ENCODE measurements around the gene CD300LG.
A peak's percentile ranks its signal among the peaks of the same experiment; 100 is the strongest.

The CD300LG gene

GRCh38 chr17:43877451-43878155 lies 30.6 kb downstream of the CD300LG start:
- DNase-seq (ENCODE audit: extremely low spot score) = no peak
- TF ChIP-seq PKNOX1 (IDR thresholded peaks at IDR 0.05) = no peak
- ChIA-PET CTCF (interaction anchor here (0.6 to 2.4 kb wide), 16 partner anchors 12 to 184 kb away, joined by 3 to 10 read pairs (median 5); partner anchors contain the start of genes CD300LG and DUSP3), POLR2A (interaction anchor here (1.3 to 1.5 kb wide), 2 partner anchors 34 to 60 kb away, joined by 4 to 5 read pairs; no protein-coding TSS in a partner anchor)

- TF ChIP-seq FOXA1 (IDR thresholded peaks at IDR 0.05) = no peak
- peak; percentile 93; the same call in 1 of the 2 replicates for TF ChIP-seq HDGF (IDR thresholded peaks at IDR 0.05; ENCODE audit: borderline replicate concordance)
- CTCF ChIA-PET = interaction anchor here (0.6 to 2.4 kb wide), 18 partner anchors 11 to 155 kb away, joined by 3 to 10 read pairs (median 4); partner anchors contain the start of genes CD300LG and DUSP3
- POLR2A ChIA-PET = interaction anchor here (1.3 to 1.5 kb wide), 2 partner anchors 33 to 60 kb away, joined by 4 to 5 read pairs; no protein-coding TSS in a partner anchor
- peak; percentile 91 for DNase-seq (ENCODE audit: extremely low spot score)
Measured at GRCh38 chr17:43878260-43879175, 31.5 kb downstream of the CD300LG start.

- DNase-seq (ENCODE audit: extremely low spot score) = no peak
- CTCF ChIA-PET = interaction anchor here (0.8 to 1.4 kb wide), 7 partner anchors 9 to 115 kb away, joined by 3 to 9 read pairs (median 7); partner anchors contain the start of gene CD300LG
- no peak for TF ChIP-seq NFRKB (IDR thresholded peaks at IDR 0.05)
- TF ChIP-seq TARDBP (IDR thresholded peaks at IDR 0.05) = no peak
- no peak for TF ChIP-seq FOXK2 (IDR thresholded peaks at IDR 0.05)
- no peak for TF ChIP-seq SUZ12 (IDR thresholded peaks at IDR 0.05)
- no peak for TF ChIP-seq PKNOX1 (IDR thresholded peaks at IDR 0.05)
- no peak for TF ChIP-seq SP1 (IDR thresholded peaks at IDR 0.05)
- TF ChIP-seq BHLHE40 (IDR thresholded peaks at IDR 0.05; ENCODE audit: borderline replicate concordance) = no peak
- TF ChIP-seq ARNT (IDR thresholded peaks at IDR 0.05) = no peak
- TF ChIP-seq FOXA1 (IDR thresholded peaks at IDR 0.05) = no peak
- TF ChIP-seq CTBP1 (IDR thresholded peaks at IDR 0.05; ENCODE audit: borderline replicate concordance) = no peak
- no peak for TF ChIP-seq HDGF (IDR thresholded peaks at IDR 0.05; ENCODE audit: borderline replicate concordance)
- no peak for TF ChIP-seq FOXM1 (IDR thresholded peaks at IDR 0.05; ENCODE audit: borderline replicate concordance)
- TF ChIP-seq ELF4 (IDR thresholded peaks at IDR 0.05) = no peak
- no peak for TF ChIP-seq LEF1 (IDR thresholded peaks at IDR 0.05; ENCODE audit: borderline replicate concordance)
- TF ChIP-seq L3MBTL2 (conservative IDR thresholded peaks at IDR 0.05) = no peak
- no peak for TF ChIP-seq ZNF384 (IDR thresholded peaks at IDR 0.05)
- POLR2A ChIA-PET = interaction anchor here (1.2 to 1.3 kb wide), 2 partner anchors 20 to 64 kb away, joined by 5 read pairs; no protein-coding TSS in a partner anchor
Measured at GRCh38 chr17:43879723-43880419, 32.9 kb downstream of the CD300LG start.

GRCh38 chr17:43880420-43880991 lies 33.5 kb downstream of the CD300LG start:
- ChIA-PET POLR2A (interaction anchor here (1.2 to 1.3 kb wide), 2 partner anchors 20 to 63 kb away, joined by 5 read pairs; no protein-coding TSS in a partner anchor), CTCF (interaction anchor here (0.6 to 1.4 kb wide), 9 partner anchors 9 to 1165 kb away, joined by 3 to 9 read pairs (median 5); partner anchors contain the start of gene CD300LG)
- DNase-seq (ENCODE audit: extremely low spot score) = peak; percentile 69
- TF ChIP-seq CTBP1 (IDR thresholded peaks at IDR 0.05; ENCODE audit: borderline replicate concordance) (no peak), ELF4 (IDR thresholded peaks at IDR 0.05) (no peak)

- TF ChIP-seq ELF4 (IDR thresholded peaks at IDR 0.05) = no peak
- TF ChIP-seq L3MBTL2 (conservative IDR thresholded peaks at IDR 0.05) = no peak
- no peak for TF ChIP-seq SP1 (IDR thresholded peaks at IDR 0.05)
- no peak for TF ChIP-seq ZNF384 (IDR thresholded peaks at IDR 0.05)
- TF ChIP-seq PKNOX1 (IDR thresholded peaks at IDR 0.05) = no peak
- no peak for TF ChIP-seq SUZ12 (IDR thresholded peaks at IDR 0.05)
- TF ChIP-seq FOXK2 (IDR thresholded peaks at IDR 0.05) = no peak
- TF ChIP-seq FOXM1 (IDR thresholded peaks at IDR 0.05; ENCODE audit: borderline replicate concordance) = no peak
- no peak for TF ChIP-seq TARDBP (IDR thresholded peaks at IDR 0.05)
- TF ChIP-seq BHLHE40 (IDR thresholded peaks at IDR 0.05; ENCODE audit: borderline replicate concordance) = no peak
- no peak for TF ChIP-seq FOXA1 (IDR thresholded peaks at IDR 0.05)
- no peak for TF ChIP-seq NFRKB (IDR thresholded peaks at IDR 0.05)
- TF ChIP-seq ARNT (IDR thresholded peaks at IDR 0.05) = no peak
- TF ChIP-seq LEF1 (IDR thresholded peaks at IDR 0.05; ENCODE audit: borderline replicate concordance) = no peak
- TF ChIP-seq HDGF (IDR thresholded peaks at IDR 0.05; ENCODE audit: borderline replicate concordance) = no peak
- ChIA-PET CTCF (interaction anchor here (0.6 to 1.4 kb wide), 8 partner anchors 8 to 1164 kb away, joined by 3 to 9 read pairs (median 6); partner anchors contain the start of gene CD300LG), POLR2A (interaction anchor here (1.2 to 1.3 kb wide), 2 partner anchors 19 to 63 kb away, joined by 5 read pairs; no protein-coding TSS in a partner anchor)
- no peak for DNase-seq (ENCODE audit: extremely low spot score)
Measured at GRCh38 chr17:43881181-43881580, 34.2 kb downstream of the CD300LG start.

Data from HEK293T (cell line).